Effector memory CD8-positive, alpha-beta T cell (primary cell): ENCODE results near the gene ADAMTSL4.

Experiments
- ATAC-seq: fragments of 150-1000 bp; cut with Tn5 transposase; replicated peaks from 2 replicates; pipeline ENCODE4 v1.10.0; 2021; ENCODE audit warnings: mild to moderate bottlenecking, moderate library complexity
- DNase-seq, 3 experiments: peaks; one replicate each; pipeline ENCODE4 v3.0.0; 2021
- H3K27ac Mint-ChIP-seq, 2 donors: one replicate each; pipeline ENCODE4 v1.8.0; 2022; ENCODE audit warnings: mild to moderate bottlenecking in 2 of 2, mixed read lengths in 2 of 2, moderate library complexity in 2 of 2
- H3K27me3 Mint-ChIP-seq, 2 donors: one replicate each; pipeline ENCODE4 v1.8.0; 2022; ENCODE audit warnings: mixed read lengths in 2 of 2
- H3K36me3 Mint-ChIP-seq: one replicate; pipeline ENCODE4 v1.8.0; 2022; ENCODE audit warnings: mild to moderate bottlenecking, moderate library complexity, mixed read lengths; ENCODE audit not compliant: insufficient read depth
- H3K4me1 Mint-ChIP-seq, 2 donors: one replicate each; pipeline ENCODE4 v1.8.0; 2022; ENCODE audit warnings: low read depth in 2 of 2, mixed read lengths in 2 of 2
- H3K4me3 Mint-ChIP-seq, 2 donors: one replicate each; pipeline ENCODE4 v1.8.0; 2022; ENCODE audit warnings: mild to moderate bottlenecking in 2 of 2, mixed read lengths in 2 of 2, moderate library complexity in 2 of 2
- H3K9me3 Mint-ChIP-seq, 2 donors: one replicate each; pipeline ENCODE4 v1.8.0; 2022; ENCODE audit warnings: mixed read lengths in 2 of 2

ADAMTSL4 gene

DNA sequence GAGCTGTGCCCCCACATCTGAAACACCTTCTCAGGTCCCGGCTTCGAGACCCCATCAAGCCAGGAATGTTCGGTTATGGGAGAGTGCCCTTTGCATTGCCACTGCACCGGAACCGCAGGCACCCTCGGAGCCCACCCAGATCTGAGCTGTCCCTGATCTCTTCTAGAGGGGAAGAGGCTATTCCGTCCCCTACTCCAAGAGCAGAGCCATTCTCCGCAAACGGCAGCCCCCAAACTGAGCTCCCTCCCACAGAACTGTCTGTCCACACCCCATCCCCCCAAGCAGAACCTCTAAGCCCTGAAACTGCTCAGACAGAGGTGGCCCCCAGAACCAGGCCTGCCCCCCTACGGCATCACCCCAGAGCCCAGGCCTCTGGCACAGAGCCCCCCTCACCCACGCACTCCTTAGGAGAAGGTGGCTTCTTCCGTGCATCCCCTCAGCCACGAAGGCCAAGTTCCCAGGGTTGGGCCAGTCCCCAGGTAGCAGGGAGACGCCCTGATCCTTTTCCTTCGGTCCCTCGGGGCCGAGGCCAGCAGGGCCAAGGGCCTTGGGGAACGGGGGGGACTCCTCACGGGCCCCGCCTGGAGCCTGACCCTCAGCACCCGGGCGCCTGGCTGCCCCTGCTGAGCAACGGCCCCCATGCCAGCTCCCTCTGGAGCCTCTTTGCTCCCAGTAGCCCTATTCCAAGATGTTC is 4.3 kb downstream of the ADAMTSL4 start:
- H3K27me3 Mint-ChIP-seq: peaks cover 7 to 13% of the 10 kb centered on the region in 2 donors
- no peak overlapping the region for H3K27ac Mint-ChIP-seq
- no peak overlapping the region for H3K4me3 Mint-ChIP-seq
- ATAC-seq (no peak), DNase-seq (no peak)
- no peaks in the 10 kb centered on the region for H3K9me3 Mint-ChIP-seq
- peaks cover 22% of the 10 kb centered on the region for H3K36me3 Mint-ChIP-seq
- H3K4me1 Mint-ChIP-seq: peaks cover 15 to 16% of the 10 kb centered on the region in 2 donors

DNA sequence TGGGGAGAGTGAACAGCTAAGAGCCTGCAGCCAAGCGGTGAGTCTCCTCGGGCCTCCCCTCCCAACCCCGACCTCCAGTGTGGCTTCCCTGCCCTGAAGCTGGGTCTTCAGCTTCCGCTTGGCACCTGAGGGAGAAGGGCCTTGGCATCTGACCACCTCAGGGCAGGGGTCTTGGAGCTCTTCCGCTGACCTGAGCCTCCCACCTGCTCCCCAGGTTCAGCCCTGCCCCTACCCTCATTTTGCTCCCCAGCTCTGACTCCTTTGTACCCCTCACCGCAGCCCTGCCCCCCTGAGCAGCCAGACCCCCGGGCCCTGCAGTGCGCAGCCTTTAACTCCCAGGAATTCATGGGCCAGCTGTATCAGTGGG is 4.9 kb downstream of the ADAMTSL4 start:
- ATAC-seq (no peak), DNase-seq (no peak)
- Mint-ChIP-seq H3K4me1 (peaks cover 15% of the 10 kb centered on the region in 2 donors), H3K9me3 (no peaks in the 10 kb centered on the region), H3K4me3 (no peak overlapping the region), H3K27ac (no peak overlapping the region), H3K36me3 (peaks cover 22% of the 10 kb centered on the region), H3K27me3 (peaks cover 7 to 13% of the 10 kb centered on the region in 2 donors)

DNA sequence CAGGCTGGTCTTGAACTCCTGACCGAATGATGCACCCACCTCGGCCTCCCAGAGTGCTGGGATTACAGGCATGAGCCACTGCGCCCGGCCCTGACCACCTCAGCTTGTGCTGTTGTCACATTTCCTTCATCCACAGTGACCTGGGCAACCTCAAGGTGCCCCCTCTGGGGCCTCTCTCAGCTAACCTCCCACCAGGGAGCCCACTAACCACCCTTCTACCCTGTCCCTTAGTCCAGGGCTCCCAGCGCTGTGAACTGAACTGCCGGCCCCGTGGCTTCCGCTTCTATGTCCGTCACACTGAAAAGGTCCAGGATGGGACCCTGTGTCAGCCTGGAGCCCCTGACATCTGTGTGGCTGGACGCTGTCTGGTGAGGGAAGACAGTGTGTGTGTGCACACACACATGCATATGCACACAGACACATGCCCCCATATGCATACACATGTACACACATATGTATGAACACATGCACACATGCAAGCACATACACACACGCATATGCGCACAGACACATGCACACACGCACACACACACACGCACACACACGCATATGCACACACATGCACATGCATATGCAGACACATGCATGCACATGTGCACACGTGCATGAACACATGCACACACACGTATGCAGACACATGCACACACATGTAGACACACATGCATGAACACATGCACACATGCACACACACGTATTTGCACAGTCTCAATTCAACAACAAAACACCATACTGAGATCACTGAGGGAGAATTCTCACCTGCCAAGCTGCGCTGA is 6.2 kb downstream of the ADAMTSL4 start:
- Mint-ChIP-seq H3K9me3 (no peaks in the 10 kb centered on the region), H3K4me1 (peaks cover 15 to 17% of the 10 kb centered on the region in 2 donors), H3K27me3 (peaks cover 0 to 4% of the 10 kb centered on the region in 2 donors), H3K27ac (peak overlapping the region in 1 of 2 donors; percentile 51), H3K4me3 (no peak overlapping the region), H3K36me3 (peaks cover 25% of the 10 kb centered on the region)
- no peak for DNase-seq
- ATAC-seq: no peak

DNA sequence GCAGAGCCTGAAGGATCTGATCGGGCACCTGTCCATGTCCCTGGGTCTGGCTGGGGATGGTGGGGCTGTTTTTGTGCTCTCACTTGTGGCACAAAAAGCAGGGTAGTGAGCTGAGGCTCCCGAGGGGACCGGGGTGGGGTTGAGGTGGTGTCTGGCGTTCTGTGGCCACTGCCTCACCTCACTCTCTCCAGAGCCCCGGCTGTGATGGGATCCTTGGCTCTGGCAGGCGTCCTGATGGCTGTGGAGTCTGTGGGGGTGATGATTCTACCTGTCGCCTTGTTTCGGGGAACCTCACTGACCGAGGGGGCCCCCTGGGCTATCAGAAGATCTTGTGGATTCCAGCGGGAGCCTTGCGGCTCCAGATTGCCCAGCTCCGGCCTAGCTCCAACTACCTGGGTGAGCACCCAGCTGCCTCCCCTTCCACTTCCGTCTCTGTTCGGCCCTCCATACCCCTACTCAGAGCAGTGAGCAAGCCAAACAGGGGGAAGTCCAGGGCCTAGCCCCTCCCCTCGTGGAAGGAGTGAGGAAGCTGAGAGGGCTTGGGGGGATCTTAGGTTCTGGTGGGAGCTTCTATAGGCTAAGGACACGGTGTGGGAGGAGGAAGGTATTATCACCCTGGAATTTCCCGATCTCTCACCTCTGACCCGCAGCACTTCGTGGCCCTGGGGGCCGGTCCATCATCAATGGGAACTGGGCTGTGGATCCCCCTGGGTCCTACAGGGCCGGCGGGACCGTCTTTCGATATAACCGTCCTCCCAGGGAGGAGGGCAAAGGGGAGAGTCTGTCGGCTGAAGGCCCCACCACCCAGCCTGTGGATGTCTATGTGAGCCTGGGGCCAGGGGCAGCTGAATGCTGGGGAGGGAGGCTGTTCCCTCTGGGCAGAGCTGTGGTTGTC is 7.0 kb downstream of the ADAMTSL4 start:
- H3K27me3 Mint-ChIP-seq: no peaks in the 10 kb centered on the region
- ATAC-seq: no peak
- H3K4me1 Mint-ChIP-seq: peaks cover 20 to 23% of the 10 kb centered on the region in 2 donors
- DNase-seq: no peak
- H3K27ac Mint-ChIP-seq: peak overlapping the region in 1 of 2 donors; percentile 51
- no peaks in the 10 kb centered on the region for H3K9me3 Mint-ChIP-seq
- H3K36me3 Mint-ChIP-seq: peaks cover 27% of the 10 kb centered on the region
- H3K4me3 Mint-ChIP-seq: no peak overlapping the region

DNA sequence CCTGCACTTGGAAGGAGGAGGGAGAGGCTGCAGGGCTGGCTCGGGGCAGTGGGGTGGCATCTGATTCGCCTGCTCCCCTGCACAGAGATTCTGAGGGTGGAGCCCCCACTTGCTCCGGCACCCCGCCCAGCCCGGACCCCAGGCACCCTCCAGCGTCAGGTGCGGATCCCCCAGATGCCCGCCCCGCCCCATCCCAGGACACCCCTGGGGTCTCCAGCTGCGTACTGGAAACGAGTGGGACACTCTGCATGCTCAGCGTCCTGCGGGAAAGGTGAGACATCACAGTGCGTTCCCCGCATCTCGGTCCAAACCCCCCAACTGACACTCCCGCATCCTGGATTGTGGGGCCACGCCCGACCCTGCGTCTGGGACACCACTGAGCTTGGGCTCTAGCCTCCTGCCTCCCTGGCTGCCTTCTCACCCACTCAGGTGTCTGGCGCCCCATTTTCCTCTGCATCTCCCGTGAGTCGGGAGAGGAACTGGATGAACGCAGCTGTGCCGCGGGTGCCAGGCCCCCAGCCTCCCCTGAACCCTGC is 7.9 kb downstream of the ADAMTSL4 start:
- no peak overlapping the region for H3K27ac Mint-ChIP-seq
- H3K27me3 Mint-ChIP-seq: no peaks in the 10 kb centered on the region

DNA sequence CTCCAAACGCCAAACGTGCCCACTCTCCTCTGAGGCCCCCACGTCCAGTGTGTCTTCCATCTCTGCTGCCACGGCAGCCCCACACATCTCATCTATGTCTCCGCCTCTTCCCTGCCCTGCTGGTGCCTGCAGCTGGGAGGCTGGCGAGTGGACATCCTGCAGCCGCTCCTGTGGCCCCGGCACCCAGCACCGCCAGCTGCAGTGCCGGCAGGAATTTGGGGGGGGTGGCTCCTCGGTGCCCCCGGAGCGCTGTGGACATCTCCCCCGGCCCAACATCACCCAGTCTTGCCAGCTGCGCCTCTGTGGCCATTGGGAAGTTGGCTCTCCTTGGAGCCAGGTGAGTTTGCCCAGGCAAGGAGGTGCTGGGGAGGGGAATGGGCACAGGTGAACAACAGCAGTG is 8.6 kb downstream of the ADAMTSL4 start:
- Mint-ChIP-seq H3K4me1 (peaks cover 24 to 29% of the 10 kb centered on the region in 2 donors), H3K27me3 (no peaks in the 10 kb centered on the region), H3K9me3 (no peaks in the 10 kb centered on the region), H3K4me3 (no peak overlapping the region), H3K27ac (no peak overlapping the region), H3K36me3 (peaks cover 39% of the 10 kb centered on the region)
- DNase-seq (no peak), ATAC-seq (no peak)

More for the DNA sequence above, 7.9 kb downstream of the ADAMTSL4 start:
- Mint-ChIP-seq H3K9me3 (no peaks in the 10 kb centered on the region), H3K36me3 (peaks cover 33% of the 10 kb centered on the region), H3K4me1 (peaks cover 20 to 29% of the 10 kb centered on the region in 2 donors), H3K4me3 (no peak overlapping the region)
- DNase-seq (no peak), ATAC-seq (no peak)

DNA sequence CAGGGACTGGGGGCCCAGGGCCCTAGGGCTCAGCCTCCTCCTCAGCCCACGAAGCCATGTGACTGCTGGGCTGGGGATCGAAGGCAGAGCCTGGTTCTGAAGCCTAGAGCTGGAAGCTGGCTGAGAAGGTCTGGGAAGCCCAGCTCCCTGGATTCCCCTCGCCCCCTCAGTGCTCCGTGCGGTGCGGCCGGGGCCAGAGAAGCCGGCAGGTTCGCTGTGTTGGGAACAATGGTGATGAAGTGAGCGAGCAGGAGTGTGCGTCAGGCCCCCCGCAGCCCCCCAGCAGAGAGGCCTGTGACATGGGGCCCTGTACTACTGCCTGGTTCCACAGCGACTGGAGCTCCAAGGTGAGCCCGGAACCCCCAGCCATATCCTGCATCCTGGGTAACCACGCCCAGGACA is 9.1 kb downstream of the ADAMTSL4 start:
- no peak for ATAC-seq
- peaks cover 29 to 34% of the 10 kb centered on the region in 2 donors for H3K4me1 Mint-ChIP-seq
- H3K9me3 Mint-ChIP-seq: no peaks in the 10 kb centered on the region
- H3K36me3 Mint-ChIP-seq: peaks cover 44% of the 10 kb centered on the region
- DNase-seq: no peak
- no peak overlapping the region for H3K27ac Mint-ChIP-seq
- no peak overlapping the region for H3K4me3 Mint-ChIP-seq
- no peaks in the 10 kb centered on the region for H3K27me3 Mint-ChIP-seq

DNA sequence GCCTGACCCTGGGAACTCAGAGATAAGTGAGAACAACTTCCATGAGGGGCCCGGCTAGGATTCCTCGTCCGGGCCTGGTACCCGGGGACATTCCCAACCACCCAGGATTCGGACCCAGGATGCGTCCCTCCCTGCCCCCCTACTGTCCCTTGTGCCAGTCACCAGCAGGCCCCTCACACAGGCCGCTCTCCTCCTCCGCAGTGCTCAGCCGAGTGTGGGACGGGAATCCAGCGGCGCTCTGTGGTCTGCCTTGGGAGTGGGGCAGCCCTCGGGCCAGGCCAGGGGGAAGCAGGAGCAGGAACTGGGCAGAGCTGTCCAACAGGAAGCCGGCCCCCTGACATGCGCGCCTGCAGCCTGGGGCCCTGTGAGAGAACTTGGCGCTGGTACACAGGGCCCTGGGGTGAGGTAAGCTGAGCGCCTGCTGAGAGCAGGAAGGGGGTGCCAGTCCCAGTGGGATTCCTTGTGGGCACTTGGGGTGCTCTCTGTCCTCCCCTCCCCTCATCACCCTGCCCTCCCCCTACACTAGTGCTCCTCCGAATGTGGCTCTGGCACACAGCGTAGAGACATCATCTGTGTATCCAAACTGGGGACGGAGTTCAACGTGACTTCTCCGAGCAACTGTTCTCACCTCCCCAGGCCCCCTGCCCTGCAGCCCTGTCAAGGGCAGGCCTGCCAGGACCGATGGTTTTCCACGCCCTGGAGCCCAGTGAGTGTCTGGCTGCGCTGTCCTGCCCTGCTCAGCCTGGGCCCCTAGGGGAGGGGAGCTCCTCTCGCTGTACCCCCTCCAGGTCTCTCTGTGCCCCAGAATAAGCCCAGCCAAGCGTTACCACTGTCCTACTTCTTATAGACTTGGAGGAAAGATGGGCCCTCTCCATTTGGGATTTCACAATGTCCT is 9.8 kb downstream of the ADAMTSL4 start:
- Mint-ChIP-seq H3K27ac (peak overlapping the region in 1 of 2 donors; percentile 99), H3K4me3 (peak overlapping the region in 1 of 2 donors; percentile 86)
- ATAC-seq: no peak

DNA sequence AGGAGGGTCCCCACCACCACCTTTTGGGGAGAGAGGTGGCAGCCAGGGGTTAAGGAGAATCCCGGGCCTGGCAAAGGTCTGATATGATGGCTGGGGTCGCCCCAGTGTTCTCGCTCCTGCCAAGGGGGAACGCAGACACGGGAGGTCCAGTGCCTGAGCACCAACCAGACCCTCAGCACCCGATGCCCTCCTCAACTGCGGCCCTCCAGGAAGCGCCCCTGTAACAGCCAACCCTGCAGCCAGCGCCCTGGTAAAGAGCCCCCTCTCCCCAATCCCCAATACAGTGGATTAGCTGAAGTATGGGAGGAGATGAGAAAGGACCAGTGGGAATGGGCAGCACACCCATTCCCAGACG is 10.4 kb downstream of the ADAMTSL4 start:
- Mint-ChIP-seq H3K9me3 (no peaks in the 10 kb centered on the region), H3K4me1 (peaks cover 39 to 47% of the 10 kb centered on the region in 2 donors), H3K4me3 (peak overlapping the region in 1 of 2 donors; percentile 86), H3K27me3 (no peaks in the 10 kb centered on the region), H3K27ac (peak overlapping the region in 1 of 2 donors; percentile 99), H3K36me3 (peaks cover 50% of the 10 kb centered on the region)
- ATAC-seq (no peak), DNase-seq (no peak)

More for the DNA sequence above, 9.8 kb downstream of the ADAMTSL4 start:
- H3K36me3 Mint-ChIP-seq: peaks cover 51% of the 10 kb centered on the region
- DNase-seq: no peak
- H3K27me3 Mint-ChIP-seq: no peaks in the 10 kb centered on the region
- H3K4me1 Mint-ChIP-seq: peaks cover 36 to 41% of the 10 kb centered on the region in 2 donors
- H3K9me3 Mint-ChIP-seq: no peaks in the 10 kb centered on the region

DNA sequence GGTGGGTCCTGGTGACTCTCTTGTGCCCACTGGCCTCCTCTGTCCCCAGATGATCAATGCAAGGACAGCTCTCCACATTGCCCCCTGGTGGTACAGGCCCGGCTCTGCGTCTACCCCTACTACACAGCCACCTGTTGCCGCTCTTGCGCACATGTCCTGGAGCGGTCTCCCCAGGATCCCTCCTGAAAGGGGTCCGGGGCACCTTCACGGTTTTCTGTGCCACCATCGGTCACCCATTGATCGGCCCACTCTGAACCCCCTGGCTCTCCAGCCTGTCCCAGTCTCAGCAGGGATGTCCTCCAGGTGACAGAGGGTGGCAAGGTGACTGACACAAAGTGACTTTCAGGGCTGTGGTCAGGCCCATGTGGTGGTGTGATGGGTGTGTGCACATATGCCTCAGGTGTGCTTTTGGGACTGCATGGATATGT is 10.8 kb downstream of the ADAMTSL4 start:
- DNase-seq (peak; percentile 71 to 77 (median 75)), ATAC-seq (peak; percentile 12)
- Mint-ChIP-seq H3K27me3 (no peaks in the 10 kb centered on the region), H3K9me3 (no peaks in the 10 kb centered on the region), H3K36me3 (peaks cover 48% of the 10 kb centered on the region), H3K4me1 (peaks cover 42 to 50% of the 10 kb centered on the region in 2 donors), H3K4me3 (peak overlapping the region; percentile 86 to 93), H3K27ac (peak overlapping the region; percentile 98 to 99)

DNA sequence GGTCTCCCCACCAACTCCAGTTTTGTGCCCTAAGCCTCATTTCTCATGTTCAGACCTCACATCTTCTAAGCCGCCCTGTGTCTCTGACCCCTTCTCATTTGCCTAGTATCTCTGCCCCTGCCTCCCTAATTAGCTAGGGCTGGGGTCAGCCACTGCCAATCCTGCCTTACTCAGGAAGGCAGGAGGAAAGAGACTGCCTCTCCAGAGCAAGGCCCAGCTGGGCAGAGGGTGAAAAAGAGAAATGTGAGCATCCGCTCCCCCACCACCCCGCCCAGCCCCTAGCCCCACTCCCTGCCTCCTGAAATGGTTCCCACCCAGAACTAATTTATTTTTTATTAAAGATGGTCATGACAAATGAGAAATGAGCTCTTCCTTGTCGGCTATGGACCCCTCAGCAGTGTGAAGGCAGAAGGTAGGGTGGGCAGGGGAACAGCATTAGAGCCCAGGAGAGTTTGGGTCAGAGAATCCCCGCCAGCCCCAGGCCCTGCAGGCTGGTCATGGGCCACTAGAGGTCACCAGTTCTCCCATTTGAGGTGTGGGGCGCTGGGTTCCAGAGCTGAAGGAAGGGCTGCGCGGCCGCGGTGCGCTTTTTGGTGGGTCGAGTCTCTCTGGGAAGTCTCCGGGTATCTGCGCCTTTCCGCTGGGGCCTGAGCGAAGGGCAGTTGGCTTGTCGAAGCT is 11.5 kb downstream of the ADAMTSL4 start:
- Mint-ChIP-seq H3K4me3 (peak overlapping the region; percentile 86 to 93), H3K27me3 (no peaks in the 10 kb centered on the region), H3K27ac (peak overlapping the region; percentile 98 to 99), H3K9me3 (no peaks in the 10 kb centered on the region), H3K36me3 (peaks cover 43% of the 10 kb centered on the region), H3K4me1 (peaks cover 43 to 53% of the 10 kb centered on the region in 2 donors)
- DNase-seq: peak; percentile 77 to 82 (median 77)
- peak; percentile 39 for ATAC-seq
